ENCODE results near the gene ZNF808.
"Not testable (repeated sequence)": the region's sequence is repeated elsewhere in the genome, so short reads cannot be mapped to it uniquely, and the experiment has no call there.

The ZNF808 gene

GRCh38 chr19:52527134-52527955 is at the start of gene ZNF808:
Gene ZNF808 (plus strand): TSS chr19:52527668. CDS start chr19:52543285, 15,617 bp downstream.
- peak; percentile 92 for DNase-seq (ENCODE audit: low read depth)

- not testable (repeated sequence) for DNase-seq (ENCODE audit: low read depth)
These were observed 43.2 kb upstream of the ZNF808 start for GRCh38 chr19:52484111-52484743.

DNA sequence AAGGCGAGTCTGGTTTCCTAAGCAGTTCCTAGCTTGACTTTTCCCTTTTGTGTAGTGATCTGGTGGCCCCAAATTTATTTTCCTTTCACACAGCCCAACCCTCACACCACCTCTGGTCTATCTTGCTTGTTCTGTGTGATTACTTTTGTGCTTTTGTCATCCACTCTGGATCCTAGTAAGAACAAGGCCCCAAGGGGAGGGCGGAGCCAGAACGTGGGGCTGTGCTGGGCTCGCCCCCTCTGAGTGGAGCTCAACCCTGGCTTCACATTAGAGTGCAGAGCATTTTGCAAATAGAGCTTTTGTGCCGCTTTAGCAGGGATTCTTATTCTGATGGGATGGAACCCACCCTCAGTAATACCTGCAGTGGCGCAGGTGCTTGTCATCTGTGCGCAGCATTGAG is 42.4 kb upstream of the ZNF808 start:
- not testable (repeated sequence) for DNase-seq (ENCODE audit: low read depth)

- DNase-seq (ENCODE audit: low read depth), result not testable (repeated sequence)
These were observed 41.8 kb upstream of the ZNF808 start for GRCh38 chr19:52485561-52486240.

GRCh38 chr19:52492201-52492993 is 35.1 kb upstream of the ZNF808 start:
- DNase-seq (ENCODE audit: low read depth), result no peak

- no peak for DNase-seq (ENCODE audit: low read depth)
These were observed 34.4 kb upstream of the ZNF808 start for GRCh38 chr19:52492994-52493470.

DNA sequence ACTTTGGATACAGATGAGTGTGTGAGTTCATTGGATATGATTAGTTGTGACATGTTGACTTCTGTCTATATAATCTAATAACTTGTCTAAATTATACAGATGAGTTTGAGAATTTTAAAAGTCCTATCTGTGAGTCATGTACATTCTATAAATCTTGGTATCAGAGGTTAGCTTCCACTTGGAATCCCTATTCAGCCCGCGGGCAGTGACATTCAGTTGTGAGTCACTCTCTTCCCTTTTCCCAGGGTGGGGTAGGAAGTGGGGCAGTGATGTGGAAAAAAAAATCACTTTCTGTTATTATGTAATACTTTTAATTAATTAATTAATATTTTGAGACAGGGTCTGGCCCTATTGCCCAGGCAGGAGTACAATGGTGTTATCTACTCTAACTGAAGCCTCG is 33.0 kb upstream of the ZNF808 start:
- DNase-seq (ENCODE audit: low read depth), result no peak

DNA sequence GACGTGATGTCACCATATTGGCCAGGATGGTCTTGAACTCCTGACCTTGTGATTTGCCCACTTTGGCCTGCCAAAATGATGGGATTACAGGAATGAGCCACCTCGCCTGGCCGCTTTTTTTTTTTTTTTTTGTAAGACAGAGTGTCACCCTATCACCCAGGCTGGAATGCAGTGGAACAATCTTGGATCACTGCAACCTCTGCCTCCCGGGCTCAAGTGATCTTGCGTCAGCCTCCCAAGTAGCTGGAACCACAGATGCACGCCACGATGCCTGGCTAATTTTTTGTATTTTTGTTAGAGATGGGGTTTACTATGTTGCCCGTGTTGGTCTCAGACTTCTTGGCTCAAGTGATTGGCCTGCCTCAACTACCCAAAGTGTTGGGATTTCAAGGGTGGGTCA is 28.9 kb upstream of the ZNF808 start:
- no peak for DNase-seq (ENCODE audit: low read depth)

DNA sequence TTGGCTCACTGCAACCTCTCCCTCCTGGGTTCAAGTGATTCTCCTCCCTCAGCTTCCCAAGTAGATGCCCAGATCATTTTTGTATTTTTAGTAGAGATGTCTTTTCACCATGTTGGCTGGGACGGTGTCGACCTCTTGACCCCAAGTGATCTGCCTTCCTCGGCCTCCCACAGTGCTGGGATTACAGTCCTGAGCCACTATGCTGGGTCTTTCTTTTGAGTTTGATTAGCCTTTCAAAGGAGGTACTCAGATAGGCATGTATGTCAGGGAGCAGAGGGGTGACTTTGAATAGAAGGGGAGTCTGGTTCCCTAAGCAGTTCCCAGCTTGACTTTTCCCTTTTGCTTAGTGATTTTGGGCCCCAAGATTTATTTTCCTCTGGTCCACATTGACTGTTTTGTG is 27.0 kb upstream of the ZNF808 start:
- DNase-seq (ENCODE audit: low read depth), result not testable (repeated sequence)

DNA sequence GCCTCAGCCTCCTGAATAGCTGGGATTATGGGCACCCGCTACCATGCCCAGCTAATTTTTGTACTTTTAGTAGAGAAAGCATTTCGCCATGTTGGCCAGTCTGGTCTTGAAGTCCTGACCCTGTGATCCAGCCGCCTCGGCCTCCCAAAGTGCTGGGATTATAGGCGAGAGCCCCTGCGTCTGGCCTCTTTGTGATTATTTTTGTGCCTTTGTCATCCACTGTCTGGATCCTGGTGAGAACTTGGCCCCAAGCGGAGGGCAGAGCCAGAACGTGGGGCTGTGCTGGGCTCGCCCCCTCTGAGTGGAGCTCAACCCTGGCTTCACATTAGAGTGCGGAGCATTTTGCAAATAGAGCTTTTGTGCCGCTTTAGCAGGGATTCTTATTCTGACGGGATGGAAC is 26.5 kb upstream of the ZNF808 start:
- DNase-seq (ENCODE audit: low read depth), result not testable (repeated sequence)

DNA sequence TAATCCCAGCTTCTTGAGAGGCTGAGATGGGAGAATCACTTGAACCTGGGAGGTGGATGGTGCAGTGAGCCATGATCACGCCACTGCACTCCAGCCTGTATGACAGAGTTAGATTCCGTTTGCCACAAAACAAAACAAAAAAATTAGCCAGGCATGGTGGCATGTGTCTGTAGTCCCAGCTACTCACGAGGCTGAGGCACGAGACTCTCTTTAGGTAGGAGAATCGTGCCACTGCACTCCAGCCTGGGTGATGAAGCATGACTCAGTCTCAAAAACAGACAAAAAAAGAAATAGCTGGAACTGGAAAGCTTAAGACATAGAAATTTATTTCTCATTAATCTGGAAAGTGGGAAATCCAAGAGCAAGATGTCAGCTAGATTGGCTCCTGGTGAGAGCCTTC is 20.2 kb upstream of the ZNF808 start:
- DNase-seq (ENCODE audit: low read depth), result no peak

DNA sequence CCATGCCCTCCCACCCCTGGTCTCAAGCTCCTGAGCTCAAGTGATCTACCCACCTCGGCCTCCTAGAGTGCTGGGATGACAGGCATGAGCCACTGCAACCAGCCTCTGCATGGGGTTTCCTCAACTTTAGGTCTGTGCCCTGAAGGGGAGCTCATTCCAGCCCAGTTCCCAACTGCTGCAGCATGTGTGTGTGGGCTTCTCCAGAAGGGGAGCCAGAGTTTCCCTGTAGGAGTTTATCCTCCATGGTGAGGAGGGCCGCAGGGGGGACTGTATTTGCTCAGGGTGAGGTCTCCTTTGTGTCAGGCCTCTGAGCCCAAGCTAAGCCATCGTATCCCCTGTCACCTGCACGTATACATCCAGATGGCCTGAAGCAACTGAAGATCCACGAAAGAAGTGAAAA is 11.3 kb upstream of the ZNF808 start:
- no peak for DNase-seq (ENCODE audit: low read depth)

DNA sequence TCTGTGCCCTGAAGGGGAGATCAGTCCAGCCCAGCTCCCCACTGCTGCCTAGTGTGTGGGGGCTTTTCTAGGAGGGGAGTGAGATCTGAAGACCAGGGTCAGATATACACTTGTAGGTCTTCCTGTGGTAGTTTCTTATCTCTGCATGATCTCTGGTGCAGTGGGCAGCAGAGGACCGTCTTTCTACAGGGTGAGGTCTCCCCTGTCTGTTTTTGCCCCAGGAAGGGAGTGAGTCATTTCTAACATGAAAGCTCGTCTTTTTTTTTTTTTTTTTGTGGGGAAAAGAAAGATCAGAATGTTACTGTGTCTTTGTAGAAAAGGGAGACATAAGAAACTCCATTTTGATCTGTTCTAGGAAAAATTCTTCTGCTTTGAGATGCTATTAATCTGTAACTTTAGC is 8.8 kb upstream of the ZNF808 start:
- DNase-seq (ENCODE audit: low read depth), result no peak

GRCh38 chr19:52519175-52519574 is 8.3 kb upstream of the ZNF808 start:
- not testable (repeated sequence) for DNase-seq (ENCODE audit: low read depth)

DNA sequence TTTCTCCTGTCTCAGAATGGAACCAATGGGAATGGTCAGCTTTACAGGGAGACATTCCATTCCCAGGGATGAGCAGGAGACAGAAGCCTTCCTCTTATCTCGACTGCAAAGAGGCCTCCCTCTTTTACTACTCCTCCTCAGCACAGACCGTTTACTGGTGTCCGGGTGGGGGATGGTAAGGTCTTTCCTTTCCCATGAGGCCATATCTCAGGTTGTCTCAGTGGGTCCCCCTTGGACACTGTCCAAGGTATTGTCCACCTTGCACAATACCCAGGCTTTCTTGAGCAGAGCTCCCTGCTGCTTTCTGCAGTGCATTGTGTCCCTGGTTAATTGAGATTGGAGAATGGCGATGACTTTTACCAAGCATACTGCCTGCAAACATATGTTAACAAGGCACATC is 7.5 kb upstream of the ZNF808 start:
- DNase-seq (ENCODE audit: low read depth), result no peak

- DNase-seq (ENCODE audit: low read depth), result no peak
These were observed 4.9 kb upstream of the ZNF808 start for GRCh38 chr19:52522551-52522950.

DNA sequence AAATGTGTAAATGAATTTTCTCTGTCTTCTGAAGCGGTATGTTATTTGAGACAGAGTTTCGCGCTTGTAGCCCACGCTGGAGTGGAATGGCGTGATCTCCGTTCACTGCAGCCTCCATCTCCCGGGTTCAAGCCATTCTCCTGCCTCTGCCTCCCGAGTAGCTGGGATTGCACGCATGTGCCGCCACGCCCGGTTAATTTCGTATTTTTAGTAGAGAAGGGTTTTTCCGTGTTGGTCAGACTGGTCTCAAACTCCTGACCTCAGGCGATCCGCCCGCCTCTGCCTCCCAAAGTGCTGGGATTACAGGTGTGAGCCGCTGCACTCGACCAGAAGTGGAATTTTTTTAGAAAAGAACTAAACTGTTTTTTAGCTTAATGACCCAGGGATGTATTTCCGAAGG is 3.4 kb upstream of the ZNF808 start:
- no peak for DNase-seq (ENCODE audit: low read depth)

- DNase-seq (ENCODE audit: low read depth), result no peak
These were observed 486 bp downstream of the ZNF808 start for GRCh38 chr19:52527956-52528351.

DNA sequence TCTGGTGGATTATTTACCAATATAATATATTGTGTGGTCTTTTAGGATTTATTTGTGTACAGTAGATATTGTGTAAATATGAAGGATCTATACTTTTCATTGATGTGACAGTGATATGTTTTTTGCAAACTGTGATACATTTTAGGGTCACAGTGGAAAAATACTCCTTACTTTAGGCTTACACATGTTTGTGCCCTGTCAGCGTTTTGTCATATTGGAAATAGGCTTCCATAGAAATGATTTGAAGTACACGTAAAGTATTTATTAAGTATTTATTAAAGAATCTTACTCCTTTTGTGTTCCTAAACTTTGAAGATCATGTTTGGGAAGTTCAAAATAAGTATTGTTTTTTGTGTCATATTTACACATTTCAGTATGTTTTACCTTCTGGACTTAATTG is 5.0 kb downstream of the ZNF808 start:
- DNase-seq (ENCODE audit: low read depth), result no peak

DNA sequence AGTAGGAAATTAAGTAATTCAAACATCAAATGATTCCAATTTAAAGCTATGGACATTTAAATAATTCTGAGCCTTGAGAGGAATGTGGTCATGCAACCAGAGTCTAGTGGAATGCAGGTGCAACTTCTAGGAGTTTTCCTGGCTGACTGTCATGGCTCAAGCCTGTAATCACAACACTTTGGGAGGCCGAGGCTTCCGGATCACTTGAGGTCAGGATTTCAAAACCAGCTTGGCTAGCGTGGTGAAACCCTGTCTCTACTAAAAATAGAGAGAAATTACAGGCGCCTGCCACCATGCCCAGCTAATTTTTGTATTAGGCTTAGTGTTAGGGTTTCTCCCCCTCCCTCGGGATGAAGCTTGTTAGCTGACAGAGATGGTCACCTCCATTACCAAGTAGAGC is 6.4 kb downstream of the ZNF808 start:
- DNase-seq (ENCODE audit: low read depth), result no peak

GRCh38 chr19:52535385-52535770 is 7.9 kb downstream of the ZNF808 start:
- not testable (repeated sequence) for DNase-seq (ENCODE audit: low read depth)

Data from T-helper 22 cell (primary cell).